ENCODE data around the gene SIN3B. TPM values are rescaled to one million over a fixed set of nuclear protein-coding genes. Genes with fewer than 3 reads are reported as not detected.
"Not testable (repeated sequence)": the region's sequence is repeated elsewhere in the genome, so short reads cannot be mapped to it uniquely, and the experiment has no call there.

Gene SIN3B
- total and polyA plus RNA-seq, 2 donors: 6.4 to 32.8 TPM

DNA sequence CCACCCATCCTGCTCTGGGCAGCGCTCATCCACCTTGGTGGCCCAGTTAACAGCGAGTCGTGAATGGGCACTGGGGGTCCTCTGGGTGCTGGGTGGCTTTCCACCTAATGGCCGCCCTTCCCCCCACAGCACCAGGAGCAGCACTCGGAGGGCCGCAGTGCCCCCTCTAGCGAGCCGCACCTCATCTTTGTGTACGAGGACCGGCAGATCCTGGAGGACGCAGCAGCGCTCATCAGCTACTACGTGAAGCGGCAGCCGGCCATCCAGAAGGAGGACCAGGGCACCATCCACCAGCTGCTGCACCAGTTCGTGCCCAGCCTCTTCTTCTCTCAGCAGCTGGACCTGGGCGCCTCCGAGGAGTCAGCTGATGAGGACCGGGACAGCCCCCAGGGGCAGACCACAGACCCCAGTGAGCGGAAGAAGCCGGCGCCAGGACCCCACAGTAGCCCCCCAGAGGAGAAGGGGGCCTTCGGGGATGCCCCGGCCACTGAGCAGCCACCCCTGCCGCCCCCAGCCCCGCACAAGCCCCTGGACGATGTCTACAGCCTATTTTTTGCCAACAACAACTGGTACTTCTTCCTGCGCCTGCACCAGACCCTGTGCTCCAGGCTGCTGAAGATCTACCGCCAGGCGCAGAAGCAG is 40.3 kb downstream of the SIN3B start:
- WGBS: 98% methylated on average over 30 of the region's 30 CpGs
- Histone ChIP-seq H3K4me3 (ENCODE audit: low read length in 2 of 2) (no peak overlapping the region), H3K9me3 (ENCODE audit: control insufficient read depth in 2 of 2, insufficient read depth in 1 of 2, low read length in 1 of 2) (no peaks in the 10 kb centered on the region), H3K36me3 (ENCODE audit: control insufficient read depth in 2 of 2, insufficient read depth in 2 of 2, low read length in 1 of 2) (peaks cover 52 to 67% of the 10 kb centered on the region in 2 donors), H3K4me1 (ENCODE audit: control insufficient read depth in 2 of 2, insufficient read depth in 2 of 2, low read length in 2 of 2) (no peaks in the 10 kb centered on the region), H3K27me3 (ENCODE audit: control insufficient read depth in 2 of 2, insufficient read depth in 1 of 2, low read length in 1 of 2) (no peaks in the 10 kb centered on the region), H3K27ac (ENCODE audit: low read depth in 1 of 2, low read length in 1 of 2) (no peak overlapping the region)
- DNase-seq (ENCODE audit: low read depth in 6 of 9, low spot score in 9 of 9): no peak

DNA sequence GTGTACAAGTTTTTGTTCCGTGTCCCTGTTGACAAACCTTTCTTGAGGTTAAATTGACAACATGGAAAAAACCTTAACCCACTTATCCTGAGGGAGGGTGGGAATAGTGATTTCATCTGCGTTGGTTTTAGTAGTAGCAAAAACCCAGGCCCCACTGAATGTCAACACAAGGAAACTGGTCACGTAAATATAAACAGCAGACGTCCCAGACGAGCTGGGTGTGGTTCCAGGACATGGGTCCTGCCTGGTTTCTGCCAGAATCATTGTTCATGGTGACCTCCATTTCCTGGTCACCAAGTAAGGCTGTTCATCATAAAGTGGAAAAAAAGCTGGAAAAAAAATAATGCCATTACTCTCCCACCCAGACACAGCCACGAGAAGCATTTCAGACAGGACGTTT is 42.7 kb downstream of the SIN3B start:
- Histone ChIP-seq H3K27ac (ENCODE audit: low read depth in 1 of 2, low read length in 1 of 2) (no peak overlapping the region), H3K36me3 (ENCODE audit: control insufficient read depth in 2 of 2, insufficient read depth in 2 of 2, low read length in 1 of 2) (peaks cover 41 to 59% of the 10 kb centered on the region in 2 donors), H3K4me3 (ENCODE audit: low read length in 2 of 2) (no peak overlapping the region), H3K9me3 (ENCODE audit: control insufficient read depth in 2 of 2, insufficient read depth in 1 of 2, low read length in 1 of 2) (no peaks in the 10 kb centered on the region), H3K4me1 (ENCODE audit: control insufficient read depth in 2 of 2, insufficient read depth in 2 of 2, low read length in 2 of 2) (no peaks in the 10 kb centered on the region), H3K27me3 (ENCODE audit: control insufficient read depth in 2 of 2, insufficient read depth in 1 of 2, low read length in 1 of 2) (no peaks in the 10 kb centered on the region)
- 97% methylated on average over 7 of the region's 7 CpGs for WGBS
- no peak for DNase-seq (ENCODE audit: low read depth in 6 of 9, low spot score in 9 of 9)

DNA sequence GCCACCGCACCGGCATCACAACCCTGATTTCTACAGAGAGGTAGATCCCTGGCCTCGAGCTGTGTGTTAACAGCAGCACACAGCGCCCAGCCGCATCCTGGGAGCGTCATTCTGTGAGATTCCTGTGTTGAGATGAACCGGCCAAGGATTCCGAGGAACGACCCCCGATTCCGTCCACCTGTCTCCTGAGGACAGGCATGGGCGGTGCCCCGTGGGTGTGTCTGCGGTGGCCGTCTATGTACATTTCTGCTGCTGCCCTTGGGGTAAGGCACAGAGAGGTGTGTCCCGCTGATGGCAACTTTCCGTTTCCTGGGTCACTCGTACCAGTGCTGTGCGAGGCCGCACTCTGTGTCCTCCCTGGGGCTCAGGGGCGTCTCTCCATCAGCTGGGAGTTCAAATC is 43.5 kb downstream of the SIN3B start:
- Histone ChIP-seq H3K36me3 (ENCODE audit: control insufficient read depth in 2 of 2, insufficient read depth in 2 of 2, low read length in 1 of 2) (peaks cover 42 to 58% of the 10 kb centered on the region in 2 donors), H3K4me1 (ENCODE audit: control insufficient read depth in 2 of 2, insufficient read depth in 2 of 2, low read length in 2 of 2) (no peaks in the 10 kb centered on the region), H3K27me3 (ENCODE audit: control insufficient read depth in 2 of 2, insufficient read depth in 1 of 2, low read length in 1 of 2) (no peaks in the 10 kb centered on the region), H3K27ac (ENCODE audit: low read depth in 1 of 2, low read length in 1 of 2) (no peak overlapping the region), H3K4me3 (ENCODE audit: low read length in 2 of 2) (no peak overlapping the region), H3K9me3 (ENCODE audit: control insufficient read depth in 2 of 2, insufficient read depth in 1 of 2, low read length in 1 of 2) (no peaks in the 10 kb centered on the region)
- DNase-seq (ENCODE audit: low read depth in 6 of 9, low spot score in 9 of 9): no peak
- 97% methylated on average over 21 of the region's 21 CpGs for WGBS

DNA sequence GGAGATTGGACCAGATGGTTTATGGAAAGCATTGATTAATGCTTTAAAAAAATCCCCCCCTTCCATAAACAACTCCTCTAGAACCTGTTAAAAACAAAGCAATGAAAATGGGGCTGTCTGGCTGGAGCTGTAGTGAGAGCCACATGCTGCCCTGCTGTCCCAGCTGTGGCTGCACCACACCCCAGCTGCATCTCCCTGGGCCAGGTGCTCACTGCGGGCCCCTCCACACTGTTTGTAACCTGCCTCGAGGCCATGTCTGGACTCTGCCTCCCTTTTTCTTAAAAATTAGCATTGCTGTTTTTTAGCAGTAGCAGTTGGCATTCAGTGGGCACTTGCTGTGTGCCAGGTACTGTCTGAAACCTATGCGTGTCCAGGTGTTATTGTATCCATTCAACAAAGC is 44.4 kb downstream of the SIN3B start:
- H3K4me3 ChIP-seq (ENCODE audit: low read length in 2 of 2): no peak overlapping the region
- 91% methylated on average over 3 of the region's 3 CpGs for WGBS
- no peak for DNase-seq (ENCODE audit: low read depth in 6 of 9, low spot score in 9 of 9)
- peaks cover 43 to 58% of the 10 kb centered on the region in 2 donors for H3K36me3 ChIP-seq (ENCODE audit: control insufficient read depth in 2 of 2, insufficient read depth in 2 of 2, low read length in 1 of 2)
- no peaks in the 10 kb centered on the region for H3K4me1 ChIP-seq (ENCODE audit: control insufficient read depth in 2 of 2, insufficient read depth in 2 of 2, low read length in 2 of 2)
- H3K27me3 ChIP-seq (ENCODE audit: control insufficient read depth in 2 of 2, insufficient read depth in 1 of 2, low read length in 1 of 2): no peaks in the 10 kb centered on the region
- H3K9me3 ChIP-seq (ENCODE audit: control insufficient read depth in 2 of 2, insufficient read depth in 1 of 2, low read length in 1 of 2): no peaks in the 10 kb centered on the region
- H3K27ac ChIP-seq (ENCODE audit: low read depth in 1 of 2, low read length in 1 of 2): no peak overlapping the region

DNA sequence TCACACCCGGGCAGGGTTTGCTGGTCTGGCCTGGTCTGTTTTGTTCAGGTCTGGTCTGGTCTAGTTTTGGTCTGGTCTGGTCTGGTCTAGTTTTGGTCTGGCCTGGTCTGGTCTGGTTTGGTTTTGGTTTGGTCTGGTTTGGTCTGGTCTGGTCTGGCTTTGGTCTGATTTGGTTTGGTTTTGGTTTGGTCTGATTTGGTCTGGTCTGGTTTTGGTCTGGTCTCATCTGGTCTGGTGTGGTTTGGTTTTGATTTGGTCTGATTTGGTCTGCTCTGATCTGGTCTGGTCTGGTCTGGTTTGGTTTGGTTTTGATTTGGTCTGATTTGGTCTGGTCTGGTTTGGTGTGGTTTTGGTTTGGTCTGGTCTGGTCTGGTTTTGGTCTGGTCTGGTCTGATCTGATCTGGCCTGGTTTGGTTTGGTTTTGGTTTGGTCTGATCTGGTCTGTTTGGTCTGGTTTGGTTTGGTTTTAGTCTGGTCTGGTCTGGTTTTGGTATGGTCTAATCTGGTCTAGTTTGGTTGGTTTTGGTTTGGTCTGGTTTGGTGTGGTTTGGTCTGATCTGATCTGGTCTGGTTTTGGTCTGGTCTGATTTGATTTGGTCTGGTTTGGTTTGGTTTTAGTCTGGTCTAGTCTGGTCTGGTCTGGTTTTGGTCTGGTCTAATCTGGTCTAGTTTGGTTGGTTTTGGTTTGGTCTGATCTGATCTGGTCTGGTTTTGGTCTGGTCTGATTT is 45.2 kb downstream of the SIN3B start:
- H3K9me3 ChIP-seq (ENCODE audit: control insufficient read depth in 2 of 2, insufficient read depth in 1 of 2, low read length in 1 of 2): no peaks in the 10 kb centered on the region
- peaks cover 50 to 58% of the 10 kb centered on the region in 2 donors for H3K36me3 ChIP-seq (ENCODE audit: control insufficient read depth in 2 of 2, insufficient read depth in 2 of 2, low read length in 1 of 2)
- DNase-seq (ENCODE audit: low read depth in 6 of 9, low spot score in 9 of 9): no peak
- no peak overlapping the region for H3K27ac ChIP-seq (ENCODE audit: low read depth in 1 of 2, low read length in 1 of 2)
- H3K27me3 ChIP-seq (ENCODE audit: control insufficient read depth in 2 of 2, insufficient read depth in 1 of 2, low read length in 1 of 2): no peaks in the 10 kb centered on the region
- no peaks in the 10 kb centered on the region for H3K4me1 ChIP-seq (ENCODE audit: control insufficient read depth in 2 of 2, insufficient read depth in 2 of 2, low read length in 2 of 2)
- H3K4me3 ChIP-seq (ENCODE audit: low read length in 2 of 2): no peak overlapping the region
- 100% methylated on average over 1 of the region's 1 CpG for WGBS

DNA sequence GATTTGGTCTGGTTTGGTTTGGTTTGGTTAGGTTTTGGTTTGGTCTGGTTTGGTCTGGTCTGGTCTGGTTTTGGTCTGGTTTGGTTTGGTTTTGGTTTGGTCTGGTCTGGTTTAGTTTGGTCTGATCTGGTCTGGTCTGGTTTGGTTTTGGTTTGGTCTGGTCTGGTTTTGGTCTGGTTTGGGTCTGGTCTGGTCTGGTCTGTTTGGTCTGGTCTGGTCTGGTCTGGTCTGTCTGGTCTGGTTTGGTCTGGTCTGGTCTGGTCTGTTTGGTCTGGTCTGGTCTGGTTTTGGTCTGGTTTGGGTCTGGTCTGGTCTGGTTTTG is 45.7 kb downstream of the SIN3B start:
- not testable (repeated sequence) for H3K27ac ChIP-seq (ENCODE audit: low read depth in 1 of 2, low read length in 1 of 2); H3K4me1 ChIP-seq (ENCODE audit: control insufficient read depth in 2 of 2, insufficient read depth in 2 of 2, low read length in 2 of 2); H3K27me3 ChIP-seq (ENCODE audit: control insufficient read depth in 2 of 2, insufficient read depth in 1 of 2, low read length in 1 of 2)

DNA sequence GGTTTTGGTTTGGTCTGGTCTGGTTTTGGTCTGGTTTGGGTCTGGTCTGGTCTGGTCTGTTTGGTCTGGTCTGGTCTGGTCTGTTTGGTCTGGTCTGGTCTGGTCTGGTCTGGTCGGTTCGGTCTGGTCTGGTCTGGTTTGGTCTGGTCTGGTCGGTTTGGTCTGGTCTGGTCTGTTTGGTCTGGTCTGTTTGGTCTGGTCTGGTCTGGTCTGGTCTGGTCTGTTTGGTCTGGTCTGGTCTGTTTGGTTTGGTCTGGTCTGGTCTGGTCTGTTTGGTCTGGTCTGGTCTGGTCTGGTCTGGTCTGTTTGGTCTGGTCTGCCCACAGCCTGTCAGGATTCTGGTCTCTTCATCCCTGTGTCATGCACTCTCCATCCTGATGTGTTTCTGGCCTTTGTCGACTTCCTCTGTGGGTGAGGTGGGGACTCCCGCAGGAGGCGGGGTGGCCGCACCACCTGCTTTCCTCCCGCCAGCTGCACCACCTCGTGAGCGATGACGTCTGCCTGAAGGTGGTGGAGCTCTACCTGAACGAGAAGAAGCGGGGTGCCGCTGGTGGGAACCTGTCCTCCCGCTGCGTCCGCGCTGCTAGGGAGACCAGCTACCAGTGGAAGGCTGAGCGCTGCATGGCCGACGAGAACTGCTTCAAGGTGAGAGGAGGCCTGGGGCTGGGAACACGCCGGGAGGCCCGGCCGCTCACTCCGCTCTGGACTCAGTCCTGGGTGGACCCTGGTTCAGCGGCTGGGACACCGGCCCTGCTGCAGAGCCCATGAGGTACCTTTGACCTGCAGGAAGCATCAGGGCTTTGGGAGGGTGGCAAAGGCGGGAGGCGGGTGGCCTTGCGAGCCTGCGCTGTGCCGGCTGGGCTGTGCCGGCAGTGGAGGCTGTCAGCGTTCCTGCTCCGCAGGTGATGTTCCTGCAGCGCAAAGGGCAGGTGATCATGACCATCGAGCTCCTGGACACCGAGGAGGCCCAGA is 46.7 kb downstream of the SIN3B start:
- 94% methylated on average over 39 of the region's 39 CpGs for WGBS
- no peak for DNase-seq (ENCODE audit: low read depth in 6 of 9, low spot score in 9 of 9)
- peaks cover 45 to 57% of the 10 kb centered on the region in 2 donors for H3K36me3 ChIP-seq (ENCODE audit: control insufficient read depth in 2 of 2, insufficient read depth in 2 of 2, low read length in 1 of 2)
- no peaks in the 10 kb centered on the region for H3K27me3 ChIP-seq (ENCODE audit: control insufficient read depth in 2 of 2, insufficient read depth in 1 of 2, low read length in 1 of 2)
- no peak overlapping the region for H3K4me3 ChIP-seq (ENCODE audit: low read length in 2 of 2)
- H3K9me3 ChIP-seq (ENCODE audit: control insufficient read depth in 2 of 2, insufficient read depth in 1 of 2, low read length in 1 of 2): peaks cover 0 to 6% of the 10 kb centered on the region in 2 donors
- H3K27ac ChIP-seq (ENCODE audit: low read depth in 1 of 2, low read length in 1 of 2): no peak overlapping the region
- no peaks in the 10 kb centered on the region for H3K4me1 ChIP-seq (ENCODE audit: control insufficient read depth in 2 of 2, insufficient read depth in 2 of 2, low read length in 2 of 2)

More for the DNA sequence above, 45.7 kb downstream of the SIN3B start:
- H3K36me3 ChIP-seq (ENCODE audit: control insufficient read depth in 2 of 2, insufficient read depth in 2 of 2, low read length in 1 of 2): peaks cover 48 to 58% of the 10 kb centered on the region in 2 donors
- H3K9me3 ChIP-seq (ENCODE audit: control insufficient read depth in 2 of 2, insufficient read depth in 1 of 2, low read length in 1 of 2); H3K4me3 ChIP-seq (ENCODE audit: low read length in 2 of 2); DNase-seq (ENCODE audit: low read depth in 6 of 9, low spot score in 9 of 9): not testable (repeated sequence)

DNA sequence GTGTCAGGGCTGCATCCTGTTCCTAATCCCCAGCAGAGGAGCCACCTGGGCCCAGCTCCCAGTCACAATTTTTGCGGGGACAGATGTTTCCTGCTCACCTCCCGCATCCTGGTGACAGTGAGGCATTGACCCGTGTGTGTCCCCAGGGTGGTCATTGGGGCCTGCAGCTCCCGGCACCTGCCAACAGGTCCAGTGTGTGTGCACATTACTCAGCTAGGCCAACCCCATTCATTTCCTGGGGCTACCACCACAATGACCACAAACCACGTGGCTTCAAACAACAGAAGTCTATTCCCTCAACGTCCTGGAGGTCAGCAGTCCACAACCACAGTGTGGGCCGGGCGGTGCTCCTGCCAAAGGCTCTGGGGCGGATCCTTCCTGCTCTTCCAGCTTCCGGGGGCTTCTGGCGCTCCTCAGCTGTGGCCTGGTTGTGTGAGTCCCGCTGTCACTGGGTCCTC is 47.7 kb downstream of the SIN3B start:
- Histone ChIP-seq H3K36me3 (ENCODE audit: control insufficient read depth in 2 of 2, insufficient read depth in 2 of 2, low read length in 1 of 2) (peaks cover 36 to 48% of the 10 kb centered on the region in 2 donors), H3K27me3 (ENCODE audit: control insufficient read depth in 2 of 2, insufficient read depth in 1 of 2, low read length in 1 of 2) (no peaks in the 10 kb centered on the region), H3K4me3 (ENCODE audit: low read length in 2 of 2) (no peak overlapping the region), H3K4me1 (ENCODE audit: control insufficient read depth in 2 of 2, insufficient read depth in 2 of 2, low read length in 2 of 2) (no peaks in the 10 kb centered on the region), H3K9me3 (ENCODE audit: control insufficient read depth in 2 of 2, insufficient read depth in 1 of 2, low read length in 1 of 2) (peaks cover 3 to 17% of the 10 kb centered on the region in 2 donors), H3K27ac (ENCODE audit: low read depth in 1 of 2, low read length in 1 of 2) (no peak overlapping the region)
- 63% methylated on average over 12 of the region's 12 CpGs for WGBS
- no peak for DNase-seq (ENCODE audit: low read depth in 6 of 9, low spot score in 9 of 9)

DNA sequence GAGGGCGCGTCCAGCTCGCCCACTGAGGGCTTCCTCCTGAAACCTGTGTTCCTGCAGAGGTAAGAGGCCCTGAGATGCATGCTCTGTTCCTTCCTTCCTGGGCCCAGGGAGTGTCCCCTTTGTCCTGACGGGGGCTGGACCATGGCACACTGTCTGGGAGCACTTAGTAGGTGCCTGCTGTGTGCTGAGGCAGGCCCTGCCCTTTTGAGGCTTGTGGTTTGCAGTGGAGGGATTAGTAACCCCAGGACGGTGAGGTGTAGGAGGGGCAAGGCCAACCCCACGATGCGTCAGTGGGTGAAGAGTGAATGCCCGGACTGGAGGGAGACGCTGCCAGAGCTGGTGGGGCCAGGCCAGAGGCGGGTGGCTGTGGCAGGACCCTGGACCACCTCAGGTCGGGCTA is 48.4 kb downstream of the SIN3B start:
- Histone ChIP-seq H3K4me3 (ENCODE audit: low read length in 2 of 2) (no peak overlapping the region), H3K27me3 (ENCODE audit: control insufficient read depth in 2 of 2, insufficient read depth in 1 of 2, low read length in 1 of 2) (no peaks in the 10 kb centered on the region), H3K36me3 (ENCODE audit: control insufficient read depth in 2 of 2, insufficient read depth in 2 of 2, low read length in 1 of 2) (peaks cover 34 to 48% of the 10 kb centered on the region in 2 donors), H3K27ac (ENCODE audit: low read depth in 1 of 2, low read length in 1 of 2) (no peak overlapping the region), H3K9me3 (ENCODE audit: control insufficient read depth in 2 of 2, insufficient read depth in 1 of 2, low read length in 1 of 2) (peaks cover 3 to 23% of the 10 kb centered on the region in 2 donors), H3K4me1 (ENCODE audit: control insufficient read depth in 2 of 2, insufficient read depth in 2 of 2, low read length in 2 of 2) (no peaks in the 10 kb centered on the region)
- WGBS: 95% methylated on average over 11 of the region's 11 CpGs
- no peak for DNase-seq (ENCODE audit: low read depth in 6 of 9, low spot score in 9 of 9)

Data from thymus (tissue), 11 donors.